GM19467 (cell line): ENCODE data around the gene SLC12A7.
"Not testable (repeated sequence)": the region's sequence is repeated elsewhere in the genome, so short reads cannot be mapped to it uniquely, and the experiment has no call there.

Experiments used
- ATAC-seq: cut with Tn5 transposase; IDR thresholded peaks from one replicate; pipeline ENCODE4 v1.9.1; 2021; ENCODE audit warnings: mild to moderate bottlenecking, moderate library complexity; ENCODE audit not compliant: unreplicated experiment

SLC12A7 gene

GRCh38 chr5:1083026-1083425, 28.8 kb downstream of the SLC12A7 start:
- not testable (repeated sequence) for ATAC-seq

DNA sequence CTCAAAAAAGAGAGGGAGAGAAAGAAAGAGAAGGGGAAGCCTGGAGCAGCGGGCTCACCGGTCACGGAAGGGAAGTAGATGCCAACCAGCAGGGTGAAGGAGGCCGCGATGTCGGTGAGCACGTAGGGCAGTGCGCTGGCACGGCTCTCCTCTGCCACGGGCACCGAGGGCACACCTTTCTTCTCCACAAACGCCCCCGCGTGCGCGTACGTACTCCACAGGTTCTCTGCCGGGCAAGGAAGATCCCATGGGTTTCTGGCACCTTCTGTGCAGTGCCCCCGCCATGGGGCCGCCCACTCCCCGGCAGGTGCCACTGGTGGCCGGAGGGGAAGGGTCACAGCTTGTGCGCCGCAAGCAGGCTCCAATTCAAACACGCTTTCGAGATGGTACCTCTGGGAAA, 30.3 kb downstream of the SLC12A7 start:
- ATAC-seq, result no peak

DNA sequence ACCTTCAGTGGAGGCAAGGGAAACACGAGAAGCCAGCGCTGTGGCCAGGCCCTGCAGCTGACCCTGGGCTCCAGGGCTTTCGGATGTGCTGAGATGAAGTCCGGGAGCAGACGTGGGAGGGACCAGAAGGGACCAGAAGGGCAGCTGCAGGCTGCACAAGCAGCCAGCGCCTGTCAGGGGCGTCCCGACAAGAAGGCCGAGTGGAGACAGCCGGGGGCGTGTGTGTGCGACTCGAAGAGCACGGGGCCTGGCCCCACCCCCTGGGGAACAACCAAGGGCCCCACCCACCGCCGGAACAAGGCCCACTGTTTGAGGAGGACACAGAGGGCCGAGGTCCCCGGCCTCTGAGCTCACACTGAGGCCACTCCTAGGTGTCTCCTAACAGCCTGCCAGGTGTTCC, 31.4 kb downstream of the SLC12A7 start:
- ATAC-seq, result no peak

DNA sequence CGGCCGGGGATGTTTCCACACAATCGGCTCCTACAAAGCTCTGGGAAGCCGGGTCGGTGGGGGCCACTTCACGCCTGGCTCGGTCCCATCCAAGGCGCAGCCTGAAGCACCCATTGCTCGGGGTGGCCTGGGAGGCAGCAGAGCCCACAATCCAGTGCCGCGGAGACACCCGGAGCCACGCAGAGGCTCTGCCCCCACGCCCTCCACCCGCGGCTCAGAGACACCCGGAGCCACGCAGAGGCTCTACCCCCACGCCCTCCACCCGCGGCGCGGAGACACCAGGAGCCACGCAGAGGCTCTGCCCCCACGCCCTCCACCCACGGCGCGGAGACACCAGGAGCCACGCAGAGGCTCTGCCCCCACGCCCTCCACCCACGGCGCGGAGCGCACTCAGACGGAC, 31.9 kb downstream of the SLC12A7 start:
- ATAC-seq, result no peak

DNA sequence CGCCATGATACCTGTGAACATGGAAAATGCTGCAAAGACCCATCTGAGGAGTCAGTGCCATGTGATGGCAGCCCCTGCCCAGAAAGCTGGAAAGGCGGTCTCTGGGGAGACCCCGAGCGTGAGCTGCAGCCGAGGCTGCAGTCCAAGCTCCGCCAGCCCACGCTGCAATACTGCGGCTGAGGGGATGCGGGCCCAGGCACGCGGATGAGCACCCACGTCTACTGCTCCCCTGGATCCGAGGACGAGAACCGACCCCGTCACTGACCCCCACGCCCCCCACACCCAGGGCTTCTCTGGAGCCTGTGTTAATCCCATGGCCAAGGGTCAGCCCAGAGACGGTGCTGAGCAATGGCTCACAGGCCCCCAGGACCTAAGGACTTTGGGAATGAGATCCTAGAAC, 32.4 kb downstream of the SLC12A7 start:
- ATAC-seq, result no peak

- no peak for ATAC-seq
Observed at GRCh38 chr5:1078851-1079250, 33.0 kb downstream of the SLC12A7 start.

- ATAC-seq, result no peak
Observed at GRCh38 chr5:1078206-1078605, 33.7 kb downstream of the SLC12A7 start.

DNA sequence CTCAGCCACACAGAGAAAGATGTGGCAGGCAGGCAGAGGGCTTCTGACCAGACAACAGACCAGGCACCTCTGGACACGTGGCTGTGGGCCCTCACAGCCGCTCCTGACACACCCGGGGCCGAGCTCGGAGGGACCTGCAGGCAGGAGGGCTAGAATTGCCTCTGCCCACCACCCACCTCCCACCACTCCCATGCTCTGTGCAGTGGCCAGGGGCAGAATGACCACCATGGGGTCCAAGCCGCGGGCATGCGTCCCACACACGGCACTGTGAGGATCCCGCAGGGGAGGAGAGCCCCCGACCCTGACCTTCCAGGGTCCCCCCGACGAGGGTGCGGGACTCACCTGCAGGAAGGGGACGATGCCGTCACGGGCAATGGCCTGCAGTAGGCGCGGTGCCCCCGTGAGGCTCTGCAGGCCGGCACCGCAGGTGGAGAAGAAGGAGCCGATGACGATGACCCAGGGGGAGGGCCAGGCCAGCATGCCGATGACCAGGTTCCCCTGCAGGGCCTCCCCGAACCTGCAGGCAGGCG, 34.3 kb downstream of the SLC12A7 start:
- ATAC-seq, result no peak

- no peak for ATAC-seq
Observed at GRCh38 chr5:1077026-1077425, 34.8 kb downstream of the SLC12A7 start.

DNA sequence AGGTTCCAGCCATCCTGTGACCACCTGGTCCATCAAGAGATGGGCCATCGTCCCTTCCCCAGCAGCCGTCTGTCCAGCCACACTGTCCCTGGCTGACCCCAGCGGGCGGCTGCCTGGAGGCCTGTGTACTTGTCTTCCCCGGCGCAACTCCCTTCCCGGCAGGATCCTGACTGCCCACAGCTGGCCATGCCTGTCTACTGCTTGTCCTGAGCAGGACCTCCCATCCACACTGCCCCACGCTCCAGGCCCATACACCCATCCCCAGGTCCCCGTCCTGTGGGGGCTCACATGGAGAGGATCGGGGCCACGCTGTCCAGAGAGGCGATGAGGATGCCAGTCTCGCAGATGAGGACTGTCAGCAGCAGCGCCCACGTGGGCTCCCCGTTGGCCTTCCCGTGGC, 35.5 kb downstream of the SLC12A7 start:
- no peak for ATAC-seq

- ATAC-seq, result no peak
Observed at GRCh38 chr5:1075931-1076330, 35.9 kb downstream of the SLC12A7 start.

- no peak for ATAC-seq
Observed at GRCh38 chr5:1075555-1075881, 36.3 kb downstream of the SLC12A7 start.

GRCh38 chr5:1074816-1075554, 36.9 kb downstream of the SLC12A7 start:
- ATAC-seq, result no peak

DNA sequence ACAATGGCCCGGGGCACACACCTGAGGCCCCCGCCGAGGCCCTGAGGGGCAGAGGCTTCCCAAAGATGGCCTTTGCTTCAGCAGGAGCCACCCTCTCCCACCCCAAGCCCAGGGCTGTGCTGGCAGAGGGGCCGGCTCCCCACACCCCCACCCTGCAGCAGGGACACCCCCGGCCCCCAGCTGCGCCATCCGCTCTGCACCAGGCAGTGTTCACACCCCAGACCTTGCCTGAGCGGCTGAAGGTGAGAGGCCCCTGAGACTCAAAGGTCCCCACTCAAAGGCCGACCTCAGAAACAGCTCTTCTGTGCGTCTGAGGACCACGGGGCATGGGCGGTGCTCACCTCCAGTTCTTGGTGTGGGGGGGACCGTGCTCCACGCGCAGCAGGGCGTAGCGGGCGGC, 37.6 kb downstream of the SLC12A7 start:
- no peak for ATAC-seq

- no peak for ATAC-seq
Observed at GRCh38 chr5:1073239-1074102, 38.4 kb downstream of the SLC12A7 start.

DNA sequence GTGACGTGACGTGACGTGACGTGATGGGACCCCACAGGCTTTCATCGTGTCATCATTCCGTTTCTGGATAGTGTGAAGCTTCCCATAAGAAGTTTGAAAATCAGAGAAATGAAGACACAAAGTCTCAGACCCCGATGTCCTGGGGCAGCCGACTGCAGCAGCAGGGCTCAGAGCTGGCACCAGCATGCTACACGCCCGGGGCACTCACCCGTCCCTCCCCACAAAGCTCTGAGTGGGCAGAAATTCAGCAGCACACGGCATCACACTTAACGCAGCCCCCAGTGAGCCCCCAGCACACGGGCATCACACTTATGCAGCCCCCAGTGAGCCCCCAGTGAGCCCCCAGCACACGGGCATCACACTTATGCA, 42.2 kb downstream of the SLC12A7 start:
- no peak for ATAC-seq

GRCh38 chr5:1068895-1069719, 42.8 kb downstream of the SLC12A7 start:
- ATAC-seq, result no peak

GRCh38 chr5:1068204-1068894, 43.5 kb downstream of the SLC12A7 start:
- ATAC-seq, result no peak

DNA sequence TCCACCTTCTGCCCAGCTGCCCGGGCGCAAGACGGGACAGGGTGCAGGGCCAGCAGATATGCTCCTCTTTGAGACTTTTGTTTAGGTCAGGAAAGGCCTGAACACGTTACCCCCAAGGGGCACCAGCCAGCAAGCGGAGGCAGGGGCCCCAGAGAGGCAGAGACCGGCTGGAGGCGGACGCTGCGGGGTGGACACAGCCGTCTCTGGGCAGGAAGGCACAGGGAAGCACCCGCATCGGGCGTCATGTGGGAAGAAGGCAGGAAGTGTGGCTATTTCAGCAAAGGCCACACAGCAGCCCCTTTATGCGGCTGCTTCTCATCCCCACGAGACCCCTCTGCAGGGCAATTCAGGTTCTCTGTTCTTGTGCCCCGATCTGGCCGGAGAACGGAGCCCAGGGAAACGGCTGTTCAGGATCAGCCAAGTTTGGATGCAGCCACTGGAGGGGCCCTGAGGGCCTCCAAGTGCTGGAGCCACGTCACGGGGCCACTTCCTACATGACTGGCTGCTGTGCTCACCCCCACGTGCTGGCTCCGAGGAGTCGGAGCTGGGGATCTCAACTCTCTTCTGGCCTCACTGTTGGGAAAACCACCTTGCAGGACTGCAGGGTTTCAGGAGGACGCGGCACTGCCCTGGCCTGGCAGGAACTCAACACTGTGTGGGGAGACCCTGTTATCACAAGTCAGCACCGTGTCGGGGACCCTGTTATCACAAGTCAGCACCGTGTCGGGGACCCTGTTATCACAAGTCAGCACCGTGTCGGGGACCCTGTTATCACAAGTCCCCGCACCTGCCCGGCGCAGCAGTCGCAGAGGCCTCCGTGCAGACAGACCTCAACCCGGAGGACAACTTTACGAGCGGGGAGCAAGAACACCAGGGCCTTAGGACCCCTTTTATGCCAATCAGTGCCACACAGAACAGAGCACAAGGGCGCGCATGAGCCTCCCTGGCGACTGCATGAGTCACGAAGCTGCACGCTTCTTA, 44.4 kb downstream of the SLC12A7 start:
- no peak for ATAC-seq

- ATAC-seq, result no peak
Observed at GRCh38 chr5:1066676-1067075, 45.2 kb downstream of the SLC12A7 start.
